Tibial nerve (tissue), 4 donors: Measurements from ENCODE around the gene ATP2A2.

ENCODE experiments used
- CTCF ChIP-seq, 5 experiments: fragments of 200-600 bp in 3 of 5; fragments of 450-650 bp in 2 of 5; sonication (generic) in 3 of 5; IDR thresholded peaks; one replicate each; pipeline ENCODE4 v1.5.1; 2016 to 2019; ENCODE audit warnings: antibody characterized with exemption in 5 of 5, mild to moderate bottlenecking in 3 of 5, moderate library complexity in 2 of 5
- EP300 ChIP-seq, 2 donors: sonication (generic); formaldehyde crosslinking; IDR thresholded peaks; one replicate each; pipeline ENCODE4 v1.6.1; 2017; ENCODE audit warnings: antibody characterized with exemption in 2 of 2, mild to moderate bottlenecking in 1 of 2
- POLR2A ChIP-seq, 2 donors: fragments of 450-650 bp; IDR thresholded peaks; one replicate each; pipeline ENCODE4 v1.6.1; 2017; ENCODE audit warnings: antibody characterized with exemption in 2 of 2, mild to moderate bottlenecking in 2 of 2, moderate library complexity in 2 of 2

GRCh38 chr12:110330544-110330943 lies 49.5 kb downstream of the ATP2A2 start:
- no peak for TF ChIP-seq CTCF (IDR thresholded peaks at IDR 0.05)
- no peak for TF ChIP-seq EP300 (IDR thresholded peaks at IDR 0.05)
- TF ChIP-seq POLR2A (IDR thresholded peaks at IDR 0.05), result no peak
